T-helper 1 cell treated with Interleukin-12 subunit alpha and Interleukin-12 subunit beta and Interleukin-4 antibody, amounts not matched to agents 30 ng/mL and 1 ng/mL, for 36 hours (primary cell): ENCODE data around the gene FABP7. TPM values are rescaled to one million over a fixed set of nuclear protein-coding genes. Genes with fewer than 3 reads are reported as not detected.

Source experiments
- intact Hi-C: fragments of 100-400 bp; cut with micrococcal nuclease; formaldehyde crosslinking; loops from one replicate; pipeline ENCODE4 v1.15.1; 2024
- total RNA-seq: library from RNA; stranded (reverse); gene quantifications from 2 replicates; pipeline ENCODE4 v1.2.3, GENCODE V29; 2022

FABP7 gene
- total RNA-seq, 1 donor from 2014 or later: not detected

- intact Hi-C loops: loop anchor here (10.0 kb wide), 1 partner anchor 438 kb away; the partner anchor contains the start of gene HSF2
Observed at GRCh38 chr6:122832459-122832858, 52.9 kb downstream of the FABP7 start.

- intact Hi-C loops: loop anchor here (10.0 kb wide), 1 partner anchor 438 kb away; the partner anchor contains the start of gene HSF2
Observed at GRCh38 chr6:122833021-122833491, 53.5 kb downstream of the FABP7 start.

Other genes starting within 250 kb of the FABP7 start
- 0.39 and 0.49 TPM in 2 replicates for gene PKIB, start 169.3 kb upstream of the FABP7 start, total RNA-seq
- gene SMPDL3A, start 9.5 kb downstream of the FABP7 start, total RNA-seq: 1.0 and 2.1 TPM in 2 replicates
- not detected in 2 replicates for gene CLVS2, start 216.5 kb downstream of the FABP7 start, total RNA-seq